ENCODE data around the gene ZBTB39.
"Not testable (repeated sequence)": the region's sequence is repeated elsewhere in the genome, so short reads cannot be mapped to it uniquely, and the experiment has no call there.

Gene ZBTB39

GRCh38 chr12:57031789-57032188, 25.4 kb upstream of the ZBTB39 start:
- DNase-seq (ENCODE audit: low read depth, low spot score) = no peak

GRCh38 chr12:57031138-57031725, 24.9 kb upstream of the ZBTB39 start:
- no peak for DNase-seq (ENCODE audit: low read depth, low spot score)

GRCh38 chr12:57029457-57029856, 23.1 kb upstream of the ZBTB39 start:
- DNase-seq (ENCODE audit: low read depth, low spot score) = no peak

GRCh38 chr12:57027805-57028153, 21.4 kb upstream of the ZBTB39 start:
- no peak for DNase-seq (ENCODE audit: low read depth, low spot score)

- no peak for DNase-seq (ENCODE audit: low read depth, low spot score)
Measured at GRCh38 chr12:57027011-57027804, 20.9 kb upstream of the ZBTB39 start.

- DNase-seq (ENCODE audit: low read depth, low spot score) = no peak
Measured at GRCh38 chr12:57025196-57025595, 18.9 kb upstream of the ZBTB39 start.

GRCh38 chr12:57022324-57022723, 16.0 kb upstream of the ZBTB39 start:
- DNase-seq (ENCODE audit: low read depth, low spot score) = not testable (repeated sequence)

GRCh38 chr12:57019983-57020719, 13.8 kb upstream of the ZBTB39 start:
- no peak for DNase-seq (ENCODE audit: low read depth, low spot score)

- DNase-seq (ENCODE audit: low read depth, low spot score) = no peak
Measured at GRCh38 chr12:57018906-57019305, 12.6 kb upstream of the ZBTB39 start.

- DNase-seq (ENCODE audit: low read depth, low spot score) = not testable (repeated sequence)
Measured at GRCh38 chr12:57018353-57018752, 12.0 kb upstream of the ZBTB39 start.

GRCh38 chr12:57016348-57016747, 10.0 kb upstream of the ZBTB39 start, which contains the start of gene TAC3:
TSS of gene TAC3 (minus strand) at chr12:57016529. CDS start at chr12:57015797, 732 bp downstream.
- DNase-seq (ENCODE audit: low read depth, low spot score) = no peak

- no peak for DNase-seq (ENCODE audit: low read depth, low spot score)
Measured at GRCh38 chr12:57012600-57013465, 6.5 kb upstream of the ZBTB39 start.

GRCh38 chr12:57011438-57012424, 5.4 kb upstream of the ZBTB39 start:
- no peak for DNase-seq (ENCODE audit: low read depth, low spot score)

- no peak for DNase-seq (ENCODE audit: low read depth, low spot score)
Measured at GRCh38 chr12:57010627-57011247, 4.4 kb upstream of the ZBTB39 start.

- DNase-seq (ENCODE audit: low read depth, low spot score) = no peak
Measured at GRCh38 chr12:57009949-57010626, 3.7 kb upstream of the ZBTB39 start.

- DNase-seq (ENCODE audit: low read depth, low spot score) = no peak
Measured at GRCh38 chr12:57008178-57008577, 1.8 kb upstream of the ZBTB39 start.

- DNase-seq (ENCODE audit: low read depth, low spot score) = no peak
Measured at GRCh38 chr12:57006809-57007475, 596 bp upstream of the ZBTB39 start.

GRCh38 chr12:57004651-57005050, 1.7 kb downstream of the ZBTB39 start:
- no peak for DNase-seq (ENCODE audit: low read depth, low spot score)

GRCh38 chr12:57003395-57003794, 3.0 kb downstream of the ZBTB39 start:
- DNase-seq (ENCODE audit: low read depth, low spot score) = no peak

Measured in brain pericyte (primary cell).